ENCODE results near the gene LCE2C. TPM values are rescaled to one million over a fixed set of nuclear protein-coding genes. Genes with fewer than 3 reads are reported as not detected.
"Not testable (repeated sequence)": the region's sequence is repeated elsewhere in the genome, so short reads cannot be mapped to it uniquely, and the experiment has no call there.

The LCE2C gene, protein sequence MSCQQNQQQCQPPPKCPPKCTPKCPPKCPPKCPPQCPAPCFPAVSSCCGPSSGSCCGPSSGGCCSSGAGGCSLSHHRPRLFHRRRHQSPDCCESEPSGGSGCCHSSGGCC
- not detected for total RNA-seq
- polyA plus RNA-seq (2013, experiment 1 of 2): not detected
- not detected for polyA plus RNA-seq (2013, experiment 2 of 2)
- long read RNA-seq, experiment 1: 0 reads
- long read RNA-seq, experiment 2: 0 reads
- long read RNA-seq, experiment 3: 0 reads
- long read RNA-seq, experiment 4: 0 reads

DNA sequence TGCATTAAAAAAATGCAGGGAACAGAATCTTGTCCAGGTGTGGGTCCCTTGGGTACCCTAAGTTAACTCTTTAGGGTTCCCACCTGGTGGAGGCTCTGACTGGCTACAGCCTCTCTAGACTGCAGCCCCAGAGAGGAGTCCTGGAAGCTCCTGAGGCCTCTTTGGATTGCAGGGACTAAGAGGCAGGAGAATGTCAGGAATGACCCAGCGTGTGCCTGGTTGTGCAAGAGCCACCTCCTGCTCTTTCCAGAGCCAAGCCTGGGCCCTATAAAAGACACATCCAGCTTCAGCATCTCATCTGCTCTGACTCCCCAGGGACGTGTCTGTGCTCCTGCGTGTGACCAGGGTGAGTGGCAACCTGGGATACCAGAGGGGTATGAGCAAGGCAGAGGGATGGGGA lies at the start of gene LCE2C:
LCE2C (plus strand) TSS at position 297 of the 400 bp plus-strand sequence. CDS start 737 bp downstream, outside the sequence.
- H3K4me3 Mint-ChIP-seq; H3K27me3 ChIP-seq (ENCODE audit: control insufficient read depth, insufficient read depth, low read length, poor library complexity, severe bottlenecking); H3K27ac ChIP-seq (ENCODE audit: low read depth, low read length); H3K9ac ChIP-seq (ENCODE audit: extremely low read depth, low read length, poor library complexity, severe bottlenecking); DNase-seq; H3K4me3 ChIP-seq (ENCODE audit: low read length); H3K27ac Mint-ChIP-seq; H3K36me3 ChIP-seq (ENCODE audit: control insufficient read depth, insufficient read depth, low read length); H3K27me3 Mint-ChIP-seq (ENCODE audit: insufficient read depth); H3K4me1 ChIP-seq (ENCODE audit: control insufficient read depth, insufficient read depth, low read length); H3K4me1 Mint-ChIP-seq; H3K36me3 Mint-ChIP-seq (ENCODE audit: low read depth): not testable (repeated sequence)
- peaks cover 98% of the 10 kb centered on the region for H3K9me3 Mint-ChIP-seq
- peaks cover 82% of the 10 kb centered on the region for H3K9me3 ChIP-seq (ENCODE audit: control insufficient read depth, low read length)
- 20% methylated on average over 1 of the region's 3 CpGs; no CpG with 5 or more reads in 1 of the 2 experiments for WGBS, 2 experiments (ENCODE audit: insufficient coverage in 1 of 2, insufficient read length in 1 of 2)

DNA sequence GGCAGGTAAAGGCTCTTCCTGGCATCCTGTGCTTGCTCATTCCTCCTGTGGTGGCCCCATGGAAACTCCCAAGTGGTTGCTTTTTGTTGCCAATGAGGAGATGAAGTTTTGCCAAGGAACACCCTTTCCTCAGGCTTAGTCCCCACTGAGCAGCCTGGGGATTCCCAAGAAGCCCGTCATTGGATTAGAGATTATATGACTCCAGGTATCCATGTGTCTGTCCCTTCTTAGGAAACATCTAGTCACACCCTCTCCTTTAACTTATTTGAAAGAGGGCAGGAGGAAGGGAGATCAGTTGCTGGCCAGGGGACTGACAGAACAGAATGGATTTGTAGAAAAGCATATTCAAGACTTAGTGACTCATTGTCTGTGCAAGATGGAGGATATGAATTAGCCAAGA lies 48.3 kb upstream of the LCE2C start:
- no peak for DNase-seq
- peaks cover 90% of the 10 kb centered on the region for H3K9me3 Mint-ChIP-seq
- H3K27me3 Mint-ChIP-seq (ENCODE audit: insufficient read depth): no peaks in the 10 kb centered on the region
- no peak overlapping the region for H3K9ac ChIP-seq (ENCODE audit: extremely low read depth, low read length, poor library complexity, severe bottlenecking)
- H3K36me3 ChIP-seq (ENCODE audit: control insufficient read depth, insufficient read depth, low read length): no peaks in the 10 kb centered on the region
- H3K9me3 ChIP-seq (ENCODE audit: control insufficient read depth, low read length): peaks cover 69% of the 10 kb centered on the region
- no peak overlapping the region for H3K27ac ChIP-seq (ENCODE audit: low read depth, low read length)
- no peaks in the 10 kb centered on the region for H3K27me3 ChIP-seq (ENCODE audit: control insufficient read depth, insufficient read depth, low read length, poor library complexity, severe bottlenecking)
- H3K4me1 Mint-ChIP-seq: no peaks in the 10 kb centered on the region
- TF ChIP-seq CTCF (conservative IDR thresholded peaks at IDR 0.05): no peak
- H3K27ac Mint-ChIP-seq: no peak overlapping the region
- H3K36me3 Mint-ChIP-seq (ENCODE audit: low read depth): no peaks in the 10 kb centered on the region
- no peak overlapping the region for H3K4me3 ChIP-seq (ENCODE audit: low read length)
- no peaks in the 10 kb centered on the region for H3K4me1 ChIP-seq (ENCODE audit: control insufficient read depth, insufficient read depth, low read length)
- WGBS, 2 experiments (ENCODE audit: insufficient coverage in 1 of 2, insufficient read length in 1 of 2): 57% methylated on average over 1 of the region's 1 CpG; no CpG with 5 or more reads in 1 of the 2 experiments
- H3K4me3 Mint-ChIP-seq: no peak overlapping the region

DNA sequence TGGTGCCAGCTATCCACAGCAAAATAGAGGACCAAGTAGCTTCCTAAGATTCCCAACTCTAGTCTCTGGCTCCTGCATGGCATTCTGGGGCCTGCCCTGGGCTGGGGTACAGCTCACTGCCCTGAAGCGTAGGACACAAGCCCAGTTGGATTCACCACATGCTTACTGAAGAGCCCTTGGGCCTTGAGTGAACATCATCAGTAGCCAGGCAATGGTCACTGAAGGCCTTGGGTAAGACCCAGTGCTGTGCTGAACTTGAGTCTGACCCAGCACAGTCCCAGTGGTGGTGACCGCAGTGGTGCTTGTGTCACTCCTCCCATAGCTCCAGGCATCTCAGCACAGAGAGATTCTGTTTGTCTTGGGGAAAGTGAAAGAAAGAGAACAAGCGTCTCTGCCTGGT lies 44.5 kb upstream of the LCE2C start:
- no peaks in the 10 kb centered on the region for H3K27me3 Mint-ChIP-seq (ENCODE audit: insufficient read depth)
- H3K4me3 ChIP-seq (ENCODE audit: low read length): no peak overlapping the region
- WGBS, 2 experiments (ENCODE audit: insufficient coverage in 1 of 2, insufficient read length in 1 of 2): 68 to 88% methylated on average over 2 to 3 of the region's 3 CpGs
- H3K4me1 ChIP-seq (ENCODE audit: control insufficient read depth, insufficient read depth, low read length): no peaks in the 10 kb centered on the region
- H3K9me3 Mint-ChIP-seq: peaks cover 96% of the 10 kb centered on the region
- no peak overlapping the region for H3K9ac ChIP-seq (ENCODE audit: extremely low read depth, low read length, poor library complexity, severe bottlenecking)
- no peaks in the 10 kb centered on the region for H3K4me1 Mint-ChIP-seq
- H3K27me3 ChIP-seq (ENCODE audit: control insufficient read depth, insufficient read depth, low read length, poor library complexity, severe bottlenecking): no peaks in the 10 kb centered on the region
- H3K27ac ChIP-seq (ENCODE audit: low read depth, low read length): no peak overlapping the region
- H3K4me3 Mint-ChIP-seq: no peak overlapping the region
- no peak for TF ChIP-seq CTCF (conservative IDR thresholded peaks at IDR 0.05)
- no peak for DNase-seq
- H3K9me3 ChIP-seq (ENCODE audit: control insufficient read depth, low read length): peaks cover 74% of the 10 kb centered on the region
- H3K27ac Mint-ChIP-seq: no peak overlapping the region
- H3K36me3 ChIP-seq (ENCODE audit: control insufficient read depth, insufficient read depth, low read length): no peaks in the 10 kb centered on the region
- H3K36me3 Mint-ChIP-seq (ENCODE audit: low read depth): no peaks in the 10 kb centered on the region

Measured in endodermal cell (in vitro differentiated cells).